ENCODE data around the gene DNAH6.

DNAH6 gene

GRCh38 chr2:84690225-84690624 lies 173.9 kb downstream of the DNAH6 start:
- no peak overlapping the region for H3K4me3 ChIP-seq
- DNase-seq (ENCODE audit: low spot score): no peak
- no peak for TF ChIP-seq CTCF (IDR thresholded peaks at IDR 0.05)

DNA sequence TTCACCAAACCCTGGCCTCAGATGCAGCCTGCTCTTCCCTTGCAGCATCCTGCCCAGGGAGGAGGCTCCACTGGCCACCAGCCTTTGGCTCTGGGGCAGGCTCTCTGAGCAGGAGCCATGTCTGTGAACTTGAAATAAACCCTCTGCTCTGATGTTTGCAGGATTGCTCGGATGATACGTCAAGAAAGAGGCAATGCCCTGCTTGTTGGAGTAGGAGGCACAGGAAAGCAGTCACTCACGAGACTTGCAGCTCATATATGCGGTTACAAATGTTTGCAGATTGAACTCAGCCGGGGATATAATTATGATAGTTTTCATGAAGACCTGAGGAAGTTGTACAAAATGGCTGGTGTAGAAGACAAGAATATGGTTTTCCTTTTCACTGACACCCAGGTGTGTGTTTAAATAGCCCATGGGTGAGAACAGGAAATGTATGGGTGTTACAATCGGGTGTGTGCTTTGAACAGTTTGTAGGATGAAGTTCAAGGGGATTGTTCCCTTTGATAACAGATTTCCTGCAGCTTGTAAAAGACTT lies 177.9 kb downstream of the DNAH6 start:
- no peak for DNase-seq (ENCODE audit: low spot score)
- H3K27ac ChIP-seq: no peak overlapping the region
- no peak for TF ChIP-seq CTCF (IDR thresholded peaks at IDR 0.05)
- H3K4me3 ChIP-seq: no peak overlapping the region

More at GRCh38 chr2:84690225-84690624, 173.9 kb downstream of the DNAH6 start:
- no peak overlapping the region for H3K27ac ChIP-seq

DNA sequence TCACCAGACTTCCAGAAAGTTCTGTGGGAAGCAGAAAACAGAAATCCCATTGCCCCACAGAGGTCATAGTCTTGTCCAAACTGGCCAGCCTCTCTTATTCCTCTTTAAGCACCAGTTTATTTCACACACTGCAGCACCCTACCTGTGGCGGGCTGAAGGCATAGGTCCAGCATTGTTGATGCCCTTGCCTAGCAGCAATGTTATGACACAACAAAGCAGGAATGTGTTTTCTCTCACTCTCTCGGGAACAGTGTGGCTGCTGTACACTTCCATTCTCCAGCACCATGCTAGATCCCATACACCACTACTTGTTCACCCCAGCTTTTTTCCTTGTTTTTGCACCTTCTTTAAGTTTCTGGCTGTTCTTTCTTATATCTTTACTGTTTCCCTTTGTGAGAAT lies 181.6 kb downstream of the DNAH6 start:
- no peak for TF ChIP-seq CTCF (IDR thresholded peaks at IDR 0.05)

GRCh38 chr2:84700006-84700405 lies 183.7 kb downstream of the DNAH6 start:
- TF ChIP-seq CTCF (IDR thresholded peaks at IDR 0.05): no peak

More for the DNA sequence above, 181.6 kb downstream of the DNAH6 start:
- no peak overlapping the region for H3K27ac ChIP-seq
- no peak for DNase-seq (ENCODE audit: low spot score)
- no peak overlapping the region for H3K4me3 ChIP-seq

GRCh38 chr2:84701880-84702279 lies 185.6 kb downstream of the DNAH6 start:
- no peak for DNase-seq (ENCODE audit: low spot score)
- H3K4me3 ChIP-seq: no peak overlapping the region
- no peak for TF ChIP-seq CTCF (IDR thresholded peaks at IDR 0.05)
- no peak overlapping the region for H3K27ac ChIP-seq

More at GRCh38 chr2:84700006-84700405, 183.7 kb downstream of the DNAH6 start:
- Histone ChIP-seq H3K4me3 (no peak overlapping the region), H3K27ac (no peak overlapping the region)
- DNase-seq (ENCODE audit: low spot score): no peak

- no peak for TF ChIP-seq CTCF (IDR thresholded peaks at IDR 0.05)
- Histone ChIP-seq H3K4me3 (no peak overlapping the region), H3K27ac (no peak overlapping the region)
- no peak for DNase-seq (ENCODE audit: low spot score)
Measured at GRCh38 chr2:84702941-84703340, 186.6 kb downstream of the DNAH6 start.

GRCh38 chr2:84703831-84704230 lies 187.5 kb downstream of the DNAH6 start:
- Histone ChIP-seq H3K27ac (no peak overlapping the region), H3K4me3 (no peak overlapping the region)
- no peak for TF ChIP-seq CTCF (IDR thresholded peaks at IDR 0.05)
- no peak for DNase-seq (ENCODE audit: low spot score)

All from coronary artery (tissue), 2 donors.